Fibroblast of the aortic adventitia (primary cell): ENCODE results near the gene DNAJB5. TPM values are rescaled to one million over a fixed set of nuclear protein-coding genes. Genes with fewer than 3 reads are reported as not detected.

Experiments
- DNase-seq: peaks from one replicate; pipeline ENCODE4 v3.0.0-alpha.2; 2010; ENCODE audit warnings: low read depth
- H3K4me3 ChIP-seq: 2 replicates; pipeline ENCODE4 v1.5.1; 2011; ENCODE audit warnings: low read depth, mild to moderate bottlenecking, control low read depth, low read length, moderate library complexity
- total RNA-seq: library from RNA; depleted of rRNA; stranded (reverse); fragments of >200 nt; gene quantifications from 2 replicates; pipeline ENCODE4 v1.2.3, GENCODE V29; 2012; ENCODE audit warnings: low replicate concordance
- TF ChIP-seq, protein P1 (sequence below): IDR thresholded peaks from 2 replicates; pipeline ENCODE4 v1.5.1; 2011; ENCODE audit warnings: mild to moderate bottlenecking, low read length, control low read depth, inconsistent platforms; ENCODE audit not compliant: insufficient read depth

The DNAJB5 gene
- total RNA-seq, 1 donor: 9.6 TPM

DNA sequence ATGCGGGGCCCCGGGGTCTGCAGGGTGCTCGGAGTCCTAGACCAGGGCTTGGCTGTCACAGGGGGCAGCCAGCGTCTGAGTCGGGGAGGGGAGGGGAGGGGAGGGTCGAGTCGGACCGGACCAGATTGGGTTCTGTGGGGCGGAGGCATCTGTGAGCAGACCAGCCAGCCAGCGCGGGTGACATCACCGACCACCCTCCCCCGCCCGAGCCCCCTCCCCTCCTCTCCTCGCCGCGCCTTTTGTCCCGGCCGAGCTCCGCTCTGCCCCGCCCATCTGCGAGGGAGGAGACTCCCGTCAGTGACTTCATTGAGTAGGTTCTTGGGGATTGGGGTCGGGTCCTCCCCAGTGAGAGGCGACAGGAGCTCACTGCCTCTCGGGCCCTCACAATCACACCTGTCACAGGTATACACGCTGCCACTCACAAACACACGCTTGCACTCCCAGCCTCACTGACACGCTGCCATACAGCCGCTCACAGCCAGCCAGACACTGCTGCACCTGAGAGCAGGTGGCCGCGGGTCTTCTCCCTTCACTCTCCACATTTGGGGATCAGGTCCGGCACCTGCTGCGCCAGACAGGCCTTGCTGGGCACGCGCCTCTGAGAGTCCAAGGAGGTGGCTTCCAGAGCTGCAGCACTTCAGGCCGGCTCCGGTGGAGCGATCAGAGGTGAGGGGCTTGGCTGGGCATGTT, 546 bp downstream of the DNAJB5 start:
- TF ChIP-seq, protein P1, sequence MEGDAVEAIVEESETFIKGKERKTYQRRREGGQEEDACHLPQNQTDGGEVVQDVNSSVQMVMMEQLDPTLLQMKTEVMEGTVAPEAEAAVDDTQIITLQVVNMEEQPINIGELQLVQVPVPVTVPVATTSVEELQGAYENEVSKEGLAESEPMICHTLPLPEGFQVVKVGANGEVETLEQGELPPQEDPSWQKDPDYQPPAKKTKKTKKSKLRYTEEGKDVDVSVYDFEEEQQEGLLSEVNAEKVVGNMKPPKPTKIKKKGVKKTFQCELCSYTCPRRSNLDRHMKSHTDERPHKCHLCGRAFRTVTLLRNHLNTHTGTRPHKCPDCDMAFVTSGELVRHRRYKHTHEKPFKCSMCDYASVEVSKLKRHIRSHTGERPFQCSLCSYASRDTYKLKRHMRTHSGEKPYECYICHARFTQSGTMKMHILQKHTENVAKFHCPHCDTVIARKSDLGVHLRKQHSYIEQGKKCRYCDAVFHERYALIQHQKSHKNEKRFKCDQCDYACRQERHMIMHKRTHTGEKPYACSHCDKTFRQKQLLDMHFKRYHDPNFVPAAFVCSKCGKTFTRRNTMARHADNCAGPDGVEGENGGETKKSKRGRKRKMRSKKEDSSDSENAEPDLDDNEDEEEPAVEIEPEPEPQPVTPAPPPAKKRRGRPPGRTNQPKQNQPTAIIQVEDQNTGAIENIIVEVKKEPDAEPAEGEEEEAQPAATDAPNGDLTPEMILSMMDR: no peak
- no peak for DNase-seq
- peak overlapping the region; percentile 91 for H3K4me3 ChIP-seq

DNA sequence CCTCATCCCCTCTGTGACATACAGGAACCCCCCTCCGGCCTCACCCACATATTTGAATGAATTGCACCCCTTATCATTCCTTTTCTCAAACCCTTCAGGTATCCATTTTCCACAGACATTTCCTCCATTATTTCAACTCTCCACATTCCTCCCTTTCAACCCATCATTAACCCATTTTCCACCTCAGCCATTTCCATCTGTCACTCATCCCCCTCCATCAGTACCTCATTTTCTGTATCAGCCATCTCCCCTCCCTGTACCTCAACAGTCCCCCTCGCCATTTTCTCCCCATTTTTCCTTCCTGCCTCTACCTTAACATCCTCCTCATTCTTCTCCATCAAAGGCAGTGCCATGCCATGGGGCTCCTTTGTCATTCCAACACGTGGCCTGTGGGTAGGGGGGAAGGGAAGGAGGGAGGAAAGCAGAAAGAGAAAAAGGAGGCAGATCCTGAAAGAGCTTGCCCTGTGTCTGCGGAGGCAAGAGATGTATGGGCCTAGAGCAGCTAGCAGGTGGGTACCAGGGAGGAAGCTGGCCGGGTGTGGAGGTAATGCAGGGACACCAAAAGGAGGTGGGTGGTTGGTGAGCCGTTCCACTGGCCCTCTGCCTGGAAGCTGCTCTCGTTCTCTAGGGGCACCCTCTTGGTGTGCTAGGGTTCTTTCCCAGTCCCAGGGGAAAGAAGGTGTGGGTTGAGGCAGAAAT, 1.5 kb downstream of the DNAJB5 start:
- H3K4me3 ChIP-seq: no peak overlapping the region
- TF ChIP-seq, protein P1: no peak
- DNase-seq: no peak

DNA sequence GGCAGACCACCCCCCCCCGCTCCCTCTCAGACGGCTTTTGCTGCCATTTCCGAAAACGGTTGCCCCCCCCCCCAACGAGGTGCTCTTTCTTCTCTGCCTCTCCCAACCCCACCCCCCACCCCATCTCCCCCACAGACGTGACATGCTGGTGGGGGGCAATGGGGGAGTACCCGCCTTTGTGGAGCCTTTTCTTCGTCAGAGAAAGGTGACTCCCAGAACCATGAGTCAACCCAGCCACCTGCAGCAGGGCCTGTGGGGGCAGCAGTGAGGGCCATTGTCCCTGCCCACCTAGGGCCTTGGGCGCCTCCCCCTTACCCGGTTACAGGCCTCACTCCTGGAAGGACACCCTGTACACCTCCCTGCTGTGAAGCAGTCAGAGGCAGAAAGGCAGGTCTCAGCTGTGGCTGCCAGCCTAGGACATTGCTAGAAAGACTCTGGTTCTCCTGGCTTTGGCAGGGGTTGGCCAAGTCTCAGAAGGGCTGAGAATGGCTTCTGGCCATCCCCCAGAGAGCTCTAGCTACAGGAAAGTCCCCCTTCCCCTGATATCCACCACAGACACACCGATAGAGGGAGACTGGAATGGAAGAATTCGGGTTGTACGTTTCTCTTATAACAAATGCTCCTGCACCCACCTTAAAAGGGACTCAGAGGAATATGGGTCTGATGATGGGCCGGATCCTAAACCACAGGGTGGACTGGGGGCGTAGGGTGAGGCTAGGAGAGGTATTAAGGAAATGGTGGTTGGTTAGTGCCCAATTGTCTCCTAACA, 2.2 kb downstream of the DNAJB5 start:
- H3K4me3 ChIP-seq: no peak overlapping the region
- no peak for DNase-seq

DNA sequence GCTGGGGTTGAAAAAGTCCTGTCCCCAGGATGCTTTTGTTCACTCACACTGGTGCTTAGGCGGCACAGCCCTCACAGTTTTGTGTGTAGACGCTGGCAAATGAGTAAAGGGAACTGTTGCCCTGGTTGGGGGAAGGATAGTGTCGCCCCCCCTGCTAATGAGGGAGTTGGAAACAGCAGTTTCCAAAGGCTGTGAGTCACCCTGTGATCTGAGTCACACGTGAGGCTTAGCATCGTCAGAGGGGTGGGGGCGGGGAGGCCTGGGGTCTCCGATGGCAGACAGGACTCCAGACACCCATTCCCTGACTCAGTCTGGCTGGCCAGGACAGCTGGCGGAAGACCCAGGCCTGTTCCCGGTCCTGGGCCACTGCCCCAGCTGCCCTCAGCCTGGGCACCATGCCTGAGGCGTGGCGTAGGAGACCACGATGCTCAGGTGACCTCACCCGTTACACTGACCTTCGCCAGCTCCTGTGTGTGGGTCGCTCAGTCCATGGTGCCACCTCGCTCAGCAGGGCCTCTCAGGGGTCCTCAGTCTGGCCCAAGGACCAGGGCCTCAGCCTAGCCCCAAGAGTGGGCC, 2.9 kb downstream of the DNAJB5 start:
- TF ChIP-seq, protein P1: no peak
- peak; percentile 86 for DNase-seq
- no peak overlapping the region for H3K4me3 ChIP-seq

More for the DNA sequence above, 2.2 kb downstream of the DNAJB5 start:
- TF ChIP-seq, protein P1: peak; percentile 7

DNA sequence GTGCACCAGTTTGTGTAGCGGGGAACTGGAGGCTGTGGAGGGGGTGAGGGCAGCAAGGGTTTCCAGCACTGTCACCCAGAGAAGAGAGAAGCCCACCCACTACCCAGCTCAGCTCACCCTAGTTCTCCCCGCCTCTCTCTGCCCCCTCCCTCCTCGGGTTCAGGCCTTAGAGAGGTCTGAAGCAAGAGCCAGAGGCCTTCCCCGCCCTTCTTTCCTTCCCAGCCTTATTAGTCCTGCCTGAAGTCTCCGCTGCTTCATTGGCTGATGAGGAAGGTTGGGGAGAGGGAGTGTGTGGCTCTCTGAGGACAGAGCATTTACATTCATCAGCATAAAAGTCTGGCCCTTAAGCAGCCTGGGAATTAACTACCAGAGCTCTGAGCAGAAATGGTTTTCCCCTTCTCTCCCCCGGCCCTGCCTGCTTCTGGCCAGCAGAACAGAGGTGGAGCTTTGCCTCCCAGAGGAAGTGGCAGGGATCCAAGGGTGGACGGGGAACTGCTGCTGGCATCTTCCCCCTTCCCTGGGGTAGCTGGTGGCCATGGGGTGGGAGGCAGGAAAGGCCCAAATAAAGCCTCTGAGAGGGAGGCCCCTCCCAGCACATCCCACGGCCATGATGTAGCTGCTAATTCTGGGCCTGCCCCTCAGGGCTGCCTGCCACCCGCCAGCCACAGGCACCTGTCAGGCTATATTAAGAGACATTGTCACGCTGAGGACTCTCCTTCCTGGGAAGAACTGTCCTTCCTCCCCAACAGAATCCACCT, 4.1 kb downstream of the DNAJB5 start:
- TF ChIP-seq, protein P1: no peak
- peak; percentile 80 for DNase-seq

More for the DNA sequence above, 4.1 kb downstream of the DNAJB5 start:
- H3K4me3 ChIP-seq: no peak overlapping the region
